Measurements from ENCODE around the gene LRRC75B. TPM values are rescaled to one million over a fixed set of nuclear protein-coding genes. Genes with fewer than 3 reads are reported as not detected.

The LRRC75B gene
- total RNA-seq, 1 experiment from 2014 or later = 18.1 TPM

- no peak overlapping the region for H4K5ac ChIP-seq (ENCODE audit: insufficient read length, low read depth, low read length)
- H3T11ph ChIP-seq (ENCODE audit: low read length) = no peak overlapping the region
- H2BK5ac ChIP-seq (ENCODE audit: insufficient read length, low read length) = no peak overlapping the region
- no peak overlapping the region for H4K8ac ChIP-seq (replicated peaks; ENCODE audit: insufficient read length, low read depth, low read length)
- no peak overlapping the region for H3K9ac ChIP-seq (ENCODE audit: extremely low read depth, insufficient read length, low read length)
- Mint-ChIP-seq H3K4me3 (no peak overlapping the region), H3K4me1 (no peaks in the 10 kb centered on the region), H3K27me3 (ENCODE audit: low read depth) (no peaks in the 10 kb centered on the region), H3K27ac (peak overlapping the region in 1 of 3 experiments; percentile 18; a peak in 1 of 7 replicates), H3K9me3 (no peaks in the 10 kb centered on the region), H3K36me3 (ENCODE audit: insufficient read depth in 1 of 3, low read depth in 3 of 3) (peaks cover 16 to 79% (median 73%) of the 10 kb centered on the region in 3 experiments; a peak in 6 of 7 replicates)
- no CpG with 5 or more reads among the region's 11 CpGs for WGBS (ENCODE audit: extremely low coverage, insufficient read length, low lambda C conversion rate)
- H3K14ac ChIP-seq (ENCODE audit: insufficient read depth, low read length) = no peak overlapping the region
- no peak overlapping the region for H3K4me2 ChIP-seq (ENCODE audit: insufficient read depth, insufficient read length, low read length)
- no peak overlapping the region for H3K23ac ChIP-seq (ENCODE audit: insufficient read length, low read depth, low read length)
- no peak overlapping the region for H2BK120ac ChIP-seq (ENCODE audit: low read depth, low read length, poor library complexity, severe bottlenecking)
- H3K23me2 ChIP-seq (ENCODE audit: insufficient read length, low read depth, low read length, poor library complexity, severe bottlenecking) = no peaks in the 10 kb centered on the region
- no peak overlapping the region for H2AK5ac ChIP-seq (ENCODE audit: insufficient read length, low read length)
- H3K79me2 ChIP-seq (ENCODE audit: insufficient read depth, low read length) = no peaks in the 10 kb centered on the region
- DNase-seq = no peak
- H3K4me1 ChIP-seq (ENCODE audit: insufficient read depth, low read length) = no peaks in the 10 kb centered on the region
- H4K91ac ChIP-seq (ENCODE audit: insufficient read length, low read depth, low read length) = no peak overlapping the region
- no peak overlapping the region for H2AFZ ChIP-seq (ENCODE audit: low read length)
- H3K56ac ChIP-seq (ENCODE audit: insufficient read length, low read depth, low read length) = no peak overlapping the region
- H3K18ac ChIP-seq (ENCODE audit: insufficient read length, low read depth, low read length) = no peak overlapping the region
- H3K27me3 ChIP-seq (ENCODE audit: insufficient read depth, low read length) = no peaks in the 10 kb centered on the region
- H2BK20ac ChIP-seq (ENCODE audit: low read depth, low read length, poor library complexity, severe bottlenecking) = no peak overlapping the region
- no peak overlapping the region for H2BK15ac ChIP-seq (ENCODE audit: low read depth, low read length)
- no peak overlapping the region for H3K4ac ChIP-seq (ENCODE audit: low read depth, low read length)
- no peaks in the 10 kb centered on the region for H4K20me1 ChIP-seq (ENCODE audit: control insufficient read depth, insufficient read depth, insufficient read length)
- H3K27ac ChIP-seq (ENCODE audit: insufficient read length, low read depth, low read length) = no peak overlapping the region
- H2BK12ac ChIP-seq (ENCODE audit: insufficient read length, low read depth, low read length) = no peak overlapping the region
- no peak for TF ChIP-seq CTCF (conservative IDR thresholded peaks at IDR 0.05)
- no peaks in the 10 kb centered on the region for H3K9me3 ChIP-seq (ENCODE audit: control insufficient read depth, low read depth, low read length)
- H3K79me1 ChIP-seq (ENCODE audit: insufficient read depth, low read depth, low read length, poor library complexity, severe bottlenecking) = no peaks in the 10 kb centered on the region
Observed at GRCh38 chr22:24543679-24544243, 49.1 kb downstream of the LRRC75B start.

All from H9 (cell line).